ENCODE results near the gene MGLL.

The MGLL gene

DNA sequence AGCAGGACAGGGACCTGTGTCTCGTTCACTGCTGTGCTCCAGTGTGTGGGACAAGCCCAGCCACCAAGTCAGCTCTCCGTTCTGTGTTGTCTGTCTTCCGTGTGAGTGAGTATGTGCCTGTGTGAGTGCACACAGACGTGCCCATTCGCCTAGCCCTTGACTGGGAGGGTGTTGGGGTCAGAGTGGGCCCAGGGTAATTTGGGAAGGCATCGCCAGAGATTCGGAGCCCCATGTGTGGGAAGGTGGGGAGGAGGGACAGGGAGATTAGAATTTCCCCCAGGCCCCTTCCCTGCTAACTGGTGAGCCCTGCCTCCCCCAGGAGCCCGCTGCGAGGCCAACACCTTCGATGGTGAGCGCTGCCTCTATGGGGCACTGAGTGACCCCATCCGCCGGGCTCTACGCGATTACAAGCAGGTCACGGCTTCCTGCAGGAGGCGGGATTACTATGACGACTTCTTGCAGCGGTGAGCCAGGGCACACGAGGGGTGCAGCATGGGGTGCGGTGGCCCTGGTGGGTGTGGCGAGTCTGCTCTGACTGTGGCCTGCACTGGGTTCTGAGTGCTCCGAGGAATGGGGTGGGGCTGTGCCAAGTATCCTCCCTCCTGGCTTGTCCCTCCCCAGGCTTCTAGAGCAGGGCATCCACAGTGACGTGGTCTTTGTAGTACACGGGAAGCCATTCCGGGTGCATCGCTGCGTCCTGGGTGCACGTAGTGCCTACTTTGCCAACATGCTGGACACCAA is 146.5 kb downstream of the MGLL start:
- DNase-seq (ENCODE audit: low read depth), result no peak

DNA sequence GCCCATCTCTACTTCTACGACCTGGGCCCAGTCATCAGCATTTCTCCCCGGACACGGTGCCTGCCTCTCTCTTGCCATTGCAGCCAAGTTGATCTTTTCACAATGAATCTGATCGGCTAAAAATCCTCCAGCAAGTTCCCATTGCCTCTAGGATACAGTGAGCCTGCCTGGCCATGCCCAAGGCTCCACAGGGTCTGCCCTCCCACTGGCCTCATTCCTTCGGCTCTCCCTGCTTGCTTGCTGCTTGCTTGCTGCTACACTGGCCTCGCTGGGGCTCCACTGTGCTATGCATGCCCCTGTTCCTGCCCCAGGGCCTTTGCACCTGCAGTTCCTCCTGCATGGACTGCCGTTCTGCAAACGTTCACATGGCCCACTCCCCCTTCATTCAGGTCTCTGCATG is 147.5 kb downstream of the MGLL start:
- no peak for DNase-seq (ENCODE audit: low read depth)

- no peak for DNase-seq (ENCODE audit: low read depth)
Observed at GRCh38 chr3:127674101-127674721, 148.1 kb downstream of the MGLL start.

- DNase-seq (ENCODE audit: low read depth), result peak; percentile 38
Observed at GRCh38 chr3:127673191-127674100, 148.9 kb downstream of the MGLL start.

- peak; percentile 44 for DNase-seq (ENCODE audit: low read depth)
Observed at GRCh38 chr3:127672429-127673190, 149.7 kb downstream of the MGLL start, which contains the start of gene ABTB1. Gene ABTB1, plus strand, starts transcription at chr3:127672952. Its CDS starts 74 bp downstream, at chr3:127673026.

GRCh38 chr3:127671523-127672428 is 150.5 kb downstream of the MGLL start:
- DNase-seq (ENCODE audit: low read depth), result no peak

DNA sequence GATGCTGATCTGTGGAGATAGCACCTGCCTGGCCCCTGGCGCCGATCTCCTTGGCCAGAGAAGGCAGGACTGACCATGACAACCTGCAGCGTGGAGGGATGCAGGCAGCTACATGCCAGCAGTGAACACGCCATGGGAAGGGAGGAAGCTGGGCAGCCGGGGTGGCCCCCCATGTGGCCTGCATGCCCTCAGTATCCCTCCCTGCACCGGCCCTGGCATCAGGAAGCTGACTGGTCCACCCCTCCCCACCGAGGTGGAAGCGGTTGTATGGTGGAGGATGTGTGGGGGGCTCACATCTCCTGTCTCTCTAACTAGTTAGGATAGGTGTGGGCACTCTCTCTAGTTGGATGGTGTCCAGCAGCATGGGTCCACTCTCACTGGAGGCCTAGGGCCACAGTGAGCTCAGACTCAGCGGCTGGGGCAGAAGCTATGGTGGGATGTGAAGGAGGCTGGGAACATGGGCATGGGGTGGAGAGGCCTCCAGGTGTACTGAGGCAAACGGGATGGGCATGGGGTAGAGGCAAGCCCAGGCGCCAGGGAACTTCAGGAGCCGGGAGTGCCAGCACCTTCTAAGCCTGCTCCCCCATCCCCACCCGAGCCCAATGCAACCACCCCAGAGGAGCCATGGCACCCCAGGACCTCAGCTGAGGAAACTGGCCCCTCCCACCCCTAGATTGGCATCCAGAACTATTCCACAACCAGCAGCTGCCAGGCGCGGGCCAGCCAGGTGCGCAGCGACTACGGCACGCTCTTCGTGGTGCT is 151.4 kb downstream of the MGLL start:
- no peak for DNase-seq (ENCODE audit: low read depth)

DNA sequence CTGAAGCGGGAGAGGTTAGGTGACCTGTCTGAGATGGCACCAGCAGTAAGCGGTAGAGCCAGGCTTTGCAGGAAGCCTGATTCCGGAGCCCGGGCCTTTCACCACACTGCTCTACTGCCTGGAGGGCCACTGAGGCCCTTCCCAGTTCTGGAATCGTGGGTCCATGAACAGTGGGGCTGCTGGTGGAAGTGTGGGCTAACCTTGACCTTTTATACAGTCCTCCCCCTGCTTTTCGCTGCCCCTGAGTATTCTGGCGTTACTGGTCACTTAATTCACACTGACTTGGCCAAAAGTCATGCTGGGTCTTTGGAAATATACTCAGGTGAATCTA is 152.1 kb downstream of the MGLL start:
- no peak for DNase-seq (ENCODE audit: low read depth)

GRCh38 chr3:127669541-127670228 is 152.6 kb downstream of the MGLL start:
- DNase-seq (ENCODE audit: low read depth), result no peak

GRCh38 chr3:127668906-127669305 is 153.4 kb downstream of the MGLL start:
- DNase-seq (ENCODE audit: low read depth), result no peak

DNA sequence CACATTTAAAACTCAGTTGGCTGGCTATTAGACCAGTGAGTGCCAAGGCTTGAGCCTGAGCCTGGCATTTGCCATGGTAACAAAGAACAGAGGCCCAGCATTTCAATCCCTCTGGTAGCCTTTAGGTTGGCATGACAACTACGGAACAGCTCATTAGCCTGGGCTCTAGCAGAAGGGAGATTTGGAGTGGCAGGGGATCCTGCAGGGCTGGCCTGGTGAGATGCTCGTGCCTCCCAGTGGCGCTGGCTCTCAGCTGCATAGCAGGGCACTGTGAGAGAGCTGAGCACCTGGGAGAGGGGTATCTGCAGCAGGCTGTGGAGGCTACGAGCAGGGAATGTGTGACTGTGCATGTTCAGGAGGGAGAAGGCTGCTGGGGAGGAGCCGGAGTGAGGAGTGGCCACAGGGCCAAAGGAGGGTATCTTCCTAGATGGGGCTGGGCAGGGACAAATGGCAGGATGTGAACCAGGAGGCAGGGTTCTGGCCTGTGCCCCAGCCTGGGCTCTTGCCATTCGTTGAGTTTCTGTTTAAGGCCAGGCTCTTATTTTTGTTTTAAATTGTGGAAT is 155.1 kb downstream of the MGLL start:
- DNase-seq (ENCODE audit: low read depth), result no peak

GRCh38 chr3:127666676-127667075 is 155.6 kb downstream of the MGLL start:
- DNase-seq (ENCODE audit: low read depth), result no peak

DNA sequence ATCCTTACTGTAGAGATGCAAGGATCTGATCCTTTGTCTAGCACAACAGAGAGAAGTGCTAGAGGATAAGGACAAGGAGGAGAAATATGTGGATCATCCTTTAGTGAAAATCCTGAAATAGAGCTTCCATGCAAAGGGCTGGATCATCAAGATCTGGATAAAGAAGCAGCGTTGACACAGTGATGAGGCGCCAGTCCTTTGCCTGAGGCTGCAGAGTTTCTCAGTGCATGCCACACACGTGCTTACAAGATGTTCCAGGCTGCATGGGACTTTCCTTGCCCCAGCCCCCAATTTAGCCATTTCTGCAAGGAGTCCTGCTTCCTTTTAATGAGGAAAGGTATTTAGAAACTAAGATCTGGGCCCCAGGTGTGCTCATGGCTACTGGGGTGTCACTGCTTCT is 156.7 kb downstream of the MGLL start:
- no peak for DNase-seq (ENCODE audit: low read depth)

GRCh38 chr3:127665165-127665564 is 157.2 kb downstream of the MGLL start:
- no peak for DNase-seq (ENCODE audit: low read depth)

DNA sequence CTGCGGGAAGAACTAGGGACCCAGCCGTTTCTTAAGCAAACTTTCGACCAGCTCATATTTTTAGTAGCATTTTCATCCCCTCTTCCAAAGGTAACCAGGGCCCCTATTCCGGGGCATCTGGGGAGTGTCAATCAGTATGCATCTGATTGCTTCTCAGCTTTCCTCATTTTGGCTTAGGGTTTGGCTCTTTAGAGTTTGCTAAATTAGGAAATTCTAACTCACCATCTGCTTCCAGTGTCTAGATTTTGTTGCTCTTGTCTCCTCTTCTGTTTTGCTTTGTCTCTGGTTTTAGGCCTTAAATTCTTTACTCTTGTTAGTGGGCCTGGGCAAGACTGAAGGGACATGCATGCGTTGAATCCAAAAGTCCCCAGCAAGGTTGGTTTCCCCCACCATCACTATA is 159.2 kb downstream of the MGLL start:
- DNase-seq (ENCODE audit: low read depth), result no peak

DNA sequence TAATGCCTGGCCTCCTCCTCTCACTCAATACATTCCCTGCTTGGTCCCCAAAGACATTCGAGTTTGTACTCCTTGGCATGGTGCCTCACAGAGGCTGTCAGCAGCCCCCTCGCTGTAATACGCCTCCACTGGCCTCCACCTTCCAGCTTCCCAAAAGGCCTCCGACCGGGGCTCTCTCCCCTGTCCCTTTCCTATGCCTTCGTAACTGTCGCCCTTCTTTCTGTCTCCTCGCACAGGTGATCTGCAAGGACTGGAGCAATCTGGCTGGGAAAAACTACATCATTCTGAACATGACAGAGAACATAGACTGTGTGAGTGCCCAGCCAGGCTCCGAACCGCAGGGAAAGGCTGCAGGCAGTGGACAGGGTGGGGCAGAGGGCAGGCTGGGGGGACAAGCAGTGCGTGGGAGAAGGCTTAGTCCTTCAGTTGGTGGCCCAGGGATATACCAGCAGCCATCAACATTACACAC is 160.3 kb downstream of the MGLL start:
- DNase-seq (ENCODE audit: low read depth), result no peak

GRCh38 chr3:127661600-127661999 is 160.7 kb downstream of the MGLL start:
- no peak for DNase-seq (ENCODE audit: low read depth)

DNA sequence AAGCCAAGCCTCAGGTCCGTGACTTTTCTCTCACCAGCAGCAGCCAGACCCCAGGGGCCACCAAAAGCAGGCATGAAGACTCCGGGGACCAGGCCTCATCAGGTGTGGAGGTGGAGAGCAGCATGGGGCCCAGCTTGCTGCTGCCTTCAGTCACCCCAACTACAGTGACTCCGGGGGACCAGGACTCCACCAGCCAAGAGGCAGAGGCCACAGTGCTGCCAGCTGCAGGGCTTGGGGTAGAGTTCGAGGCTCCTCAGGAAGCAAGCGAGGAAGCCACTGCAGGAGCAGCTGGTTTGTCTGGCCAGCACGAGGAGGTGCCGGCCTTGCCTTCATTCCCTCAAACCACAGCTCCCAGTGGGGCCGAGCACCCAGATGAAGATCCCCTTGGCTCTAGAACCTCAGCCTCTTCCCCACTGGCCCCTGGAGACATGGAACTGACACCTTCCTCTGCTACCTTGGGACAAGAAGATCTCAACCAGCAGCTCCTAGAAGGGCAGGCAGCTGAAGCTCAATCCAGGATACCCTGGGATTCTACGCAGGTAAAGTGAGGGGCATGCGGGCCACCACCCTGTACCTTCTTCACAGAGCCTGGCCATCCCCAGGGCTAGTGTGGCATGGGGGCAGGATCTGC is 161.6 kb downstream of the MGLL start:
- no peak for DNase-seq (ENCODE audit: low read depth)

- peak; percentile 4 for DNase-seq (ENCODE audit: low read depth)
Observed at GRCh38 chr3:127658234-127658633, 164.1 kb downstream of the MGLL start.
